NCI-H226 (cell line): Measurements from ENCODE around the gene WDR83.
A peak's percentile ranks its signal among the peaks of the same experiment; 100 is the strongest.
"Not testable (repeated sequence)": the region's sequence is repeated elsewhere in the genome, so short reads cannot be mapped to it uniquely, and the experiment has no call there.

Experiments
- DNase-seq: peaks from one replicate; pipeline ENCODE4 v3.0.0-alpha.2; 2015

The WDR83 gene

GRCh38 chr19:12666265-12667048 lies at the start of gene WDR83, which contains the start of gene MAN2B1:
TSS of gene WDR83 (plus strand) at chr19:12666807. CDS start at chr19:12669791, 2,984 bp downstream.
TSS of gene MAN2B1 (minus strand) at chr19:12666742. CDS start at chr19:12666701, 41 bp downstream.
- DNase-seq, result peak; percentile 66

GRCh38 chr19:12617646-12618045 lies 49.0 kb upstream of the WDR83 start:
- DNase-seq, result no peak

- DNase-seq, result not testable (repeated sequence)
Observed at GRCh38 chr19:12621253-12622024, 45.2 kb upstream of the WDR83 start.

- DNase-seq, result no peak
Observed at GRCh38 chr19:12623361-12624031, 43.1 kb upstream of the WDR83 start.

- DNase-seq, result no peak
Observed at GRCh38 chr19:12626958-12627357, 39.6 kb upstream of the WDR83 start.

GRCh38 chr19:12628040-12629022 lies 38.3 kb upstream of the WDR83 start:
- no peak for DNase-seq

- DNase-seq, result no peak
Observed at GRCh38 chr19:12629215-12629614, 37.4 kb upstream of the WDR83 start.

- no peak for DNase-seq
Observed at GRCh38 chr19:12636631-12637030, 30.0 kb upstream of the WDR83 start.

- DNase-seq, result no peak
Observed at GRCh38 chr19:12638611-12639182, 27.9 kb upstream of the WDR83 start.

- no peak for DNase-seq
Observed at GRCh38 chr19:12639901-12640613, 26.6 kb upstream of the WDR83 start.

GRCh38 chr19:12641456-12641855 lies 25.2 kb upstream of the WDR83 start:
- DNase-seq, result no peak

- DNase-seq, result no peak
Observed at GRCh38 chr19:12642506-12642905, 24.1 kb upstream of the WDR83 start.

- not testable (repeated sequence) for DNase-seq
Observed at GRCh38 chr19:12643716-12644115, 22.9 kb upstream of the WDR83 start.

- DNase-seq, result no peak
Observed at GRCh38 chr19:12646551-12646950, 20.1 kb upstream of the WDR83 start.

- DNase-seq, result no peak
Observed at GRCh38 chr19:12647047-12647446, 19.6 kb upstream of the WDR83 start.

GRCh38 chr19:12647490-12648071 lies 19.0 kb upstream of the WDR83 start:
- DNase-seq, result no peak

GRCh38 chr19:12648088-12648487 lies 18.5 kb upstream of the WDR83 start:
- DNase-seq, result no peak

- no peak for DNase-seq
Observed at GRCh38 chr19:12649941-12650340, 16.7 kb upstream of the WDR83 start.

GRCh38 chr19:12652219-12652618 lies 14.4 kb upstream of the WDR83 start:
- DNase-seq, result no peak

- DNase-seq, result no peak
Observed at GRCh38 chr19:12655546-12655945, 11.1 kb upstream of the WDR83 start.
